ENCODE data around the gene RFLNA. TPM values are rescaled to one million over a fixed set of nuclear protein-coding genes. Genes with fewer than 3 reads are reported as not detected.
A peak's percentile ranks its signal among the peaks of the same experiment; 100 is the strongest.

Gene RFLNA
- total and polyA plus RNA-seq, 4 donors, result 0.40 to 1.8 (median 1.4) TPM

- Histone ChIP-seq H3K9ac (ENCODE audit: insufficient read depth in 1 of 2, low read length in 2 of 2) (no peak overlapping the region), H3K4me1 (ENCODE audit: control insufficient read depth in 5 of 5, insufficient read depth in 5 of 5, low read length in 5 of 5) (peaks cover 0 to 28% (median 0%) of the 10 kb centered on the region in 5 donors), H3K4me3 (no peak overlapping the region), H3K27ac (ENCODE audit: low read depth in 1 of 2, low read length in 1 of 2) (no peak overlapping the region), H3K27me3 (ENCODE audit: control insufficient read depth in 3 of 3, insufficient read depth in 3 of 3, low read length in 2 of 3) (peaks cover 0 to 4% (median 0%) of the 10 kb centered on the region in 3 donors), H3K36me3 (ENCODE audit: control insufficient read depth in 4 of 4, insufficient read depth in 4 of 4, low read length in 4 of 4) (no peaks in the 10 kb centered on the region), H3K9me3 (ENCODE audit: control insufficient read depth in 4 of 4, insufficient read depth in 3 of 4, low read length in 3 of 4) (peaks cover 0 to 6% (median 0%) of the 10 kb centered on the region in 4 donors)
- WGBS, 2 donors, result 91 to 94% methylated on average over 2 of the region's 2 CpGs
- ATAC-seq (ENCODE audit: insufficient read depth, low FRiP score), result no peak
- DNase-seq, result no peak
- no peak for TF ChIP-seq CTCF (IDR thresholded peaks at IDR 0.05; ENCODE audit: control extremely low read depth, extremely low read depth)
These were observed 18.6 kb upstream of the RFLNA start for GRCh38 chr12:124276337-124276736.

GRCh38 chr12:124277394-124278241, 17.3 kb upstream of the RFLNA start:
- peaks cover 0 to 28% (median 0%) of the 10 kb centered on the region in 5 donors for H3K4me1 ChIP-seq (ENCODE audit: control insufficient read depth in 5 of 5, insufficient read depth in 5 of 5, low read length in 5 of 5)
- no peaks in the 10 kb centered on the region for H3K36me3 ChIP-seq (ENCODE audit: control insufficient read depth in 4 of 4, insufficient read depth in 4 of 4, low read length in 4 of 4)
- no peak overlapping the region for H3K9ac ChIP-seq (ENCODE audit: insufficient read depth in 1 of 2, low read length in 2 of 2)
- no peak overlapping the region for H3K4me3 ChIP-seq
- ATAC-seq (ENCODE audit: insufficient read depth, low FRiP score) (no peak), DNase-seq (peak; percentile 15 to 45 (median 33))
- no peak overlapping the region for H3K27ac ChIP-seq (ENCODE audit: low read depth in 1 of 2, low read length in 1 of 2)
- TF ChIP-seq CTCF (IDR thresholded peaks at IDR 0.05; ENCODE audit: control extremely low read depth, extremely low read depth), result no peak
- 39 to 46% methylated on average over 16 of the region's 16 CpGs for WGBS, 2 donors
- H3K9me3 ChIP-seq (ENCODE audit: control insufficient read depth in 4 of 4, insufficient read depth in 3 of 4, low read length in 3 of 4), result peaks cover 0 to 6% (median 0%) of the 10 kb centered on the region in 4 donors
- peaks cover 0 to 4% (median 0%) of the 10 kb centered on the region in 3 donors for H3K27me3 ChIP-seq (ENCODE audit: control insufficient read depth in 3 of 3, insufficient read depth in 3 of 3, low read length in 2 of 3)

- peaks cover 0 to 4% (median 0%) of the 10 kb centered on the region in 3 donors for H3K27me3 ChIP-seq (ENCODE audit: control insufficient read depth in 3 of 3, insufficient read depth in 3 of 3, low read length in 2 of 3)
- ATAC-seq (ENCODE audit: insufficient read depth, low FRiP score), result no peak
- 67 to 76% methylated on average over 20 of the region's 20 CpGs for WGBS, 2 donors
These were observed 16.3 kb upstream of the RFLNA start for GRCh38 chr12:124278389-124279101.

More at GRCh38 chr12:124278389-124279101, 16.3 kb upstream of the RFLNA start:
- DNase-seq, result peak; percentile 37 to 54 (median 45)
- Histone ChIP-seq H3K27ac (ENCODE audit: low read depth in 1 of 2, low read length in 1 of 2) (no peak overlapping the region), H3K4me1 (ENCODE audit: control insufficient read depth in 5 of 5, insufficient read depth in 5 of 5, low read length in 5 of 5) (peaks cover 0 to 32% (median 3%) of the 10 kb centered on the region in 5 donors), H3K36me3 (ENCODE audit: control insufficient read depth in 4 of 4, insufficient read depth in 4 of 4, low read length in 4 of 4) (no peaks in the 10 kb centered on the region), H3K9me3 (ENCODE audit: control insufficient read depth in 4 of 4, insufficient read depth in 3 of 4, low read length in 3 of 4) (peaks cover 0 to 6% (median 0%) of the 10 kb centered on the region in 4 donors), H3K4me3 (no peak overlapping the region), H3K9ac (ENCODE audit: insufficient read depth in 1 of 2, low read length in 2 of 2) (no peak overlapping the region)
- no peak for TF ChIP-seq CTCF (IDR thresholded peaks at IDR 0.05; ENCODE audit: control extremely low read depth, extremely low read depth)

Measured in lung (tissue), 12 donors.